GM19455 (cell line): ENCODE data around the gene STIP1.

Experiments
- ATAC-seq: cut with Tn5 transposase; IDR thresholded peaks from one replicate; pipeline ENCODE4 v1.9.1; 2021; ENCODE audit not compliant: unreplicated experiment

Gene STIP1

GRCh38 chr11:64185693-64186491 is at the start of gene STIP1:
TSS of gene STIP1 (plus strand) at chr11:64186171. CDS start at chr11:64186262, 91 bp downstream.
- peak; percentile 83 for ATAC-seq

GRCh38 chr11:64136765-64137441 is 49.1 kb upstream of the STIP1 start:
- ATAC-seq: no peak

GRCh38 chr11:64138398-64138797 is 47.6 kb upstream of the STIP1 start:
- ATAC-seq: no peak

- no peak for ATAC-seq
Observed at GRCh38 chr11:64139049-64139448, 46.9 kb upstream of the STIP1 start.

- ATAC-seq: no peak
Observed at GRCh38 chr11:64140082-64140481, 45.9 kb upstream of the STIP1 start.

- no peak for ATAC-seq
Observed at GRCh38 chr11:64141081-64141783, 44.7 kb upstream of the STIP1 start.

- no peak for ATAC-seq
Observed at GRCh38 chr11:64144587-64145472, 41.1 kb upstream of the STIP1 start.

- ATAC-seq: no peak
Observed at GRCh38 chr11:64146036-64146955, 39.7 kb upstream of the STIP1 start.

- no peak for ATAC-seq
Observed at GRCh38 chr11:64148226-64148916, 37.6 kb upstream of the STIP1 start.

GRCh38 chr11:64148917-64149617 is 36.9 kb upstream of the STIP1 start:
- ATAC-seq: no peak

- no peak for ATAC-seq
Observed at GRCh38 chr11:64150051-64150450, 35.9 kb upstream of the STIP1 start.

- ATAC-seq: no peak
Observed at GRCh38 chr11:64150481-64151239, 35.3 kb upstream of the STIP1 start.

GRCh38 chr11:64151337-64151736 is 34.6 kb upstream of the STIP1 start:
- ATAC-seq: no peak

GRCh38 chr11:64152841-64153691 is 32.9 kb upstream of the STIP1 start:
- ATAC-seq: no peak

GRCh38 chr11:64153812-64154211 is 32.2 kb upstream of the STIP1 start:
- no peak for ATAC-seq

- no peak for ATAC-seq
Observed at GRCh38 chr11:64156235-64157011, 29.5 kb upstream of the STIP1 start.
